H1 (cell line): ENCODE data around the gene LGR4.

Source experiments
- CTCF ChIP-seq, 3 experiments: IDR thresholded peaks; 1 replicate in 2 of 3; 2 replicates in 1 of 3; pipeline versions ENCODE4 v1.5.1 to v1.6.1; 2011; ENCODE audit warnings: low read length in 3 of 3, mild to moderate bottlenecking in 3 of 3, inconsistent platforms in 2 of 3, low read depth in 1 of 3, moderate library complexity in 1 of 3; ENCODE audit not compliant: insufficient read depth in 1 of 3; ENCODE audit errors: control extremely low read depth in 1 of 3
- EP300 ChIP-seq, 2 experiments: IDR thresholded peaks; 1 replicate in 1 of 2; 2 replicates in 1 of 2; pipeline ENCODE4 v1.6.1; 2011 to 2012; ENCODE audit warnings: low read depth in 2 of 2, low read length in 2 of 2, mild to moderate bottlenecking in 2 of 2, borderline replicate concordance in 1 of 2, inconsistent platforms in 1 of 2, moderate library complexity in 1 of 2
- EZH2 ChIP-seq: fragments of 200-600 bp; sonication (generic); IDR thresholded peaks from 2 replicates; pipeline ENCODE4 v1.7.1; 2012; ENCODE audit warnings: low read depth, mild to moderate bottlenecking, moderate library complexity, low read length, inconsistent platforms; ENCODE audit not compliant: severe bottlenecking
- JUND ChIP-seq: IDR thresholded peaks from 2 replicates; pipeline ENCODE4 v1.6.1; 2011; ENCODE audit warnings: mild to moderate bottlenecking, improper control_type of control experiment, low read length
- NRF1 ChIP-seq: IDR thresholded peaks from 2 replicates; pipeline ENCODE4 v1.6.1; 2011; ENCODE audit warnings: mild to moderate bottlenecking, low read depth, low read length, improper control_type of control experiment
- POLR2A ChIP-seq, 2 experiments: IDR thresholded peaks; 1 replicate in 1 of 2; 2 replicates in 1 of 2; pipeline ENCODE4 v1.6.1; 2011; ENCODE audit warnings: low read depth in 2 of 2, low read length in 2 of 2, mild to moderate bottlenecking in 2 of 2; ENCODE audit errors: control extremely low read depth in 1 of 2
- POLR2AphosphoS5 ChIP-seq: IDR thresholded peaks from 2 replicates; pipeline ENCODE4 v1.6.1; 2011; ENCODE audit warnings: low read depth, low read length
- POU5F1 ChIP-seq: IDR thresholded peaks from 2 replicates; pipeline ENCODE4 v1.6.1; 2011; ENCODE audit warnings: low read depth, mild to moderate bottlenecking, low read length, moderate library complexity
- SAP30 ChIP-seq: fragments of 300-600 bp; sonication (generic); IDR thresholded peaks from 2 replicates; pipeline ENCODE4 v1.7.1; 2012; ENCODE audit warnings: low read length, moderate library complexity, mild to moderate bottlenecking, inconsistent platforms; ENCODE audit not compliant: insufficient read depth, insufficient replicate concordance
- TAF1 ChIP-seq: IDR thresholded peaks from 2 replicates; pipeline ENCODE4 v1.6.1; 2011; ENCODE audit warnings: mild to moderate bottlenecking, low read depth, low read length
- TCF12 ChIP-seq: IDR thresholded peaks from 2 replicates; pipeline ENCODE4 v1.6.1; 2011; ENCODE audit warnings: low read depth, mild to moderate bottlenecking, low read length
- YY1 ChIP-seq: IDR thresholded peaks from 2 replicates; pipeline ENCODE4 v1.6.1; 2011; ENCODE audit warnings: low read depth, mild to moderate bottlenecking, low read length
- ZNF274 ChIP-seq: IDR thresholded peaks from 2 replicates; pipeline ENCODE4 v1.7.0; 2012; ENCODE audit warnings: low read length, borderline replicate concordance; ENCODE audit errors: extremely low read depth

- TF ChIP-seq CTCF (IDR thresholded peaks at IDR 0.05; ENCODE audit: control extremely low read depth in 1 of 3, insufficient read depth in 1 of 3, low read depth in 1 of 3, low read length in 3 of 3) (no peak), POLR2A (IDR thresholded peaks at IDR 0.05; ENCODE audit: control extremely low read depth in 1 of 2, low read depth in 2 of 2, low read length in 2 of 2) (no peak), ZNF274 (no peak), NRF1 (no peak), JUND (no peak), EZH2 (no peak), EP300 (IDR thresholded peaks at IDR 0.05; ENCODE audit: borderline replicate concordance in 1 of 2, low read depth in 2 of 2, low read length in 2 of 2) (no peak), POLR2AphosphoS5 (no peak), TCF12 (no peak), YY1 (no peak), TAF1 (no peak), SAP30 (peak; percentile 10), POU5F1 (no peak)
These were observed 33.2 kb upstream of the LGR4 start for GRCh38 chr11:27505781-27506180.
